Activated CD4-positive, alpha-beta memory T cell treated with anti-CD3 and anti-CD28 coated beads for 36 hours (primary cell): ENCODE data around the gene MACF1. TPM values are rescaled to one million over a fixed set of nuclear protein-coding genes. Genes with fewer than 3 reads are reported as not detected.
A peak's percentile ranks its signal among the peaks of the same experiment; 100 is the strongest.
"Not testable (repeated sequence)": the region's sequence is repeated elsewhere in the genome, so short reads cannot be mapped to it uniquely, and the experiment has no call there.

Experiments used
- CTCF ChIA-PET: fragments of 350-600 bp; sonication (Branson Sonifier 250); formaldehyde crosslinking; loops from one replicate; lab custom pipeline; 2021; ENCODE audit warnings: antibody characterized with exemption, inconsistent platforms; lab: Charles Lee
- POLR2A ChIA-PET: fragments of 350-600 bp; sonication (Branson Sonifier 250); formaldehyde crosslinking; loops from one replicate; lab custom pipeline; 2021; ENCODE audit warnings: antibody characterized with exemption; lab: Charles Lee
- DNase-seq: peaks from one replicate; pipeline ENCODE4 v3.0.0-alpha.2; 2020
- H3K27ac Mint-ChIP-seq: one replicate; pipeline ENCODE4 v1.8.0; 2021; ENCODE audit warnings: mixed read lengths
- H3K27me3 Mint-ChIP-seq: one replicate; pipeline ENCODE4 v1.8.0; 2021; ENCODE audit warnings: mixed read lengths
- H3K36me3 Mint-ChIP-seq: one replicate; pipeline ENCODE4 v1.8.0; 2021; ENCODE audit warnings: mixed read lengths
- H3K4me1 Mint-ChIP-seq: one replicate; pipeline ENCODE4 v1.8.0; 2021; ENCODE audit warnings: low read depth, mixed read lengths
- H3K4me3 Mint-ChIP-seq: one replicate; pipeline ENCODE4 v1.8.0; 2021; ENCODE audit warnings: mild to moderate bottlenecking, mixed read lengths
- H3K9me3 Mint-ChIP-seq: one replicate; pipeline ENCODE4 v1.8.0; 2021; ENCODE audit warnings: mixed read lengths
- intact Hi-C: fragments of 100-400 bp; cut with micrococcal nuclease; formaldehyde crosslinking; loops from one replicate; pipeline ENCODE4 v1.15.1; 2023
- total RNA-seq, 2 experiments: library from RNA; stranded (reverse); gene quantifications; one replicate each; pipeline ENCODE4 v1.2.3, GENCODE V29; 2021

Gene MACF1
- total RNA-seq, 2 experiments from 2014 or later, result 239 to 240 TPM

DNA sequence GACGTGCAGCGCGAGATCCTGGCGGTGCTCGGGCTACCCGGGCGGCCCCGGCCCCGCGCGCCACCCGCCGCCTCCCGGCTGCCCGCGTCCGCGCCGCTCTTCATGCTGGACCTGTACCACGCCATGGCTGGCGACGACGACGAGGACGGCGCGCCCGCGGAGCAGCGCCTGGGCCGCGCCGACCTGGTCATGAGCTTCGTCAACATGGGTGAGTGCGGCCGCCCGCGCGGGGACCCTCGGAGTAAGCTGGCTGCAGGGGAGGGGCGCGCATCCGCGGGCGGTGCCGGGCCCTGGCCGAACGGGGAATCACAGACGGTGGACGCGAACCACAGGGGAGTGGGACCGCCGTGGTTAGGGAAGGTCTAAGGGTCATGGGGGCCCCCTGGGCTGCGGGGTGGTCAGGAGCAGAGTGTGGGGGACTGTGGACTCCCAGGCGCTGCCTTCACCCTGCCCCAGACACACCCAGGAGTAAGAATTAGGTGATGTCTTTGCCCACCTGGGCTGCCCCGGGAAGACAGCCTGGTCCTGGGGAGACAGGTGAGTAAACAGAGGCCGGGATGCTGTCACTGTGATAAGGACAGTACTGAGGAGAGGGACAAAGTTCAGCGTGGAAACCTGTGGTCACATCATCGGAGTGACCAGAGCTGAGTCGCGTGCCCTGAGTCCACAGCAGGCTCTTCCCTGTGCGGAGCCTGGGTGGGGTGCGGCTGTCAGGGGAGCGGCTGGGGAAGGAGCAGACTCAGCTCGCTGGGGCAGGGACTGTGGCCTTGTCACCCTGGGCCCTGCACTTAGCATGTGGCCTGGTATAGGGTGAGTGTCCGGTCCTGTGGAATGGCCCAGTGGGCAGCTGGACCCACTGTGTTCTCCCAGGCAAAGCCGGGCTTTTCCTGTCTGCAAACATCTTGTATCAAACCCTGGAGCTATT lies 287.9 kb downstream of the MACF1 start:
- H3K27ac Mint-ChIP-seq, H3K4me1 Mint-ChIP-seq, intact Hi-C loops, H3K9me3 Mint-ChIP-seq, DNase-seq, H3K36me3 Mint-ChIP-seq, POLR2A ChIA-PET: not testable (repeated sequence)
- CTCF ChIA-PET, result interaction anchor here (0.6 to 1.6 kb wide), 2 partner anchors 179 to 394 kb away, joined by 3 to 7 read pairs; no protein-coding TSS in a partner anchor
- peaks cover 17% of the 10 kb centered on the region for H3K27me3 Mint-ChIP-seq
- H3K4me3 Mint-ChIP-seq, result peak overlapping the region; percentile 52

DNA sequence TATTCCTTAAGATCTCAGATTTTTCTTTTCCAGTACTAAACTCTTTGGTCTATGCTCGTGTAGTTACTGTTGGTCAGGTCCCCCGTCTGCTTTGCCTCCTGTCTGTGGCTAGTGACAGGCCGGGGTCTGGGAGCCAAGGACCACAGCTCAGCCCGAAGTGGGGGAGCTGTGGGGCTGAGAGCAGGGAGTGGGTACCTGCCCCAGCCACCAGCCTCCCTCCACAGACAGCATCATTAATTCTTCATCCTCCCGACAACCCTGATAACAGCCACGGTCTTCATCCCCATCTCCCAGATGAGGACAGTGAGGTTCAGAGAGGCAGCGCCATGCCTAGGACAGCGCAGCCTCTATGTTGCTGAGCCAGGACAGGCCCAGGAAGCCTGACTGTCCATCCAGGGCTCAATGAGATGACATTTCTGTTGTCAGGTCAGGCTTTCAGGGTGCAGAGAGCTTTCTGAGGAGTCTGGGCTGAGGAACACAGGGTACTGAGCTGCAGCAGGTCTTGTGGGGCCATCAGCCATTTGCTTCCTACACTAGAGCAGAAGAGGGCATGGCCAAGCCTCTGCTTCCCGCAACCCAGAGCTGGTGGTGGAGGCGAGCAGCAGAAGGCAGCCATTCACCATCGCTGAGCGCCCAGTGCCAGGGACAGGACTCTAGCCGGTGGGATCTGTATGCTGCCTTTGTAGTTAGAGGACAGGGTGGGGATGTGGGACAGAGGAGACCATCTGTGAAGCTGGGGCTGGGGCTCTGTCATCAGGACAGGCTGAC lies 288.7 kb downstream of the MACF1 start:
- H3K4me1 Mint-ChIP-seq, DNase-seq, intact Hi-C loops, POLR2A ChIA-PET, H3K27ac Mint-ChIP-seq, H3K36me3 Mint-ChIP-seq, H3K9me3 Mint-ChIP-seq: not testable (repeated sequence)
- Mint-ChIP-seq H3K27me3 (peaks cover 17% of the 10 kb centered on the region), H3K4me3 (peak overlapping the region; percentile 52)
- CTCF ChIA-PET, result interaction anchor here (0.6 kb wide), 1 partner anchor 180 kb away, joined by 3 read pairs; no protein-coding TSS in a partner anchor

DNA sequence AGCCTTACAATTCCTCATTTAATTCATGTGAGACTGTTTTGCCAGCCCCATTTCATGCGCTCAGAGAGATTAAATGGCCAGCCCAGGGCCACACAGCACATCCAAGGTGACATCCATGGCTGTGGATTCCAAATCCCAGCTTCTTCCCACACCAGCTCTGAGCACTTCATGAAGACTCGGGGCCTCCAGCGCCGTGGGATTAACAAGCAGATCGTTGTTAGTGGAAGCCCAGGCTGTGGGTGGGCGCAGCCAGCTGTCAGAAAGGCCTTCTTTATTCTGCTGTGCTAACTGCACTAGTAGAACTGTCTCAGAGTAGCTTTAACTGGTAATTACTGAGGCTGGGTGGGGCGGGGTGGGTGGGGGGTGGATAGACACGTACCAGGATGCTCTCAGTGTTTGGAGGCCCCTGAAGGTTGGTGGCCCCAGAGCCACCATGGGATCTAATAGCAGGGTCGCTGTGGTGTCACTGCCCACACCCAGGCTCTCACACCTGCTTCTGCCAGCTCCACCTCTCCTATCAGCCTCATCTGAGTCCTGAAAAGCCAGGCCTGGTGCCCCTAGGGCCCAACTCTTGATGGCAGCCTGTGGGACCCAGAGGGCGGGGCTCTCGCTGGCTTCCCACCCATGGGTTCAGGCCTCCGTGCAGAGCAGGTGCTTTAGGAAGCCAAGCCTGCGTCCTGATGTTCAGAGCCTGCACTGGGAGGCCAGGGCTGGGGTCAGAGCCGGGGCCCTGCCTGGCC lies 290.3 kb downstream of the MACF1 start:
- intact Hi-C loops, result no loop called here
- H3K4me3 Mint-ChIP-seq, result no peak overlapping the region

DNA sequence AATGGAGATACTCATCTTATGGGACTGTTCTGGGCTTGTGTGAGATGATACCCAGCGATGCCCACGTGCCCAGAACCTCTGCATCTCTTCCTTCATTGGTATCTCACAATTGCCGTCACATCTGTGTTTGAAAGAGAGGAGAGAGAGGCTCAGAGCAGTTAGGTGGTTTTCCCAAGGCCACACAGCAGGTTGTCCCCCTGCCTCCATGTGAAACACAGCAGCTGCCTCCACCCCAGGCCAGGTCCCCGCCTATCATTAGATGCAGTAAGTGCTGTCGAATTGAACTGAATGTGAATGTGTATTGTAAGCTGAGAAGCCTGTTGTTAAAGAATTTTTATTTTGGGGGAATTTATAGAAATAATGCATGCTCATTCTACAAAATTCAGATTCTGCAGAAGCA lies 292.0 kb downstream of the MACF1 start:
- POLR2A ChIA-PET, intact Hi-C loops, H3K4me3 Mint-ChIP-seq, CTCF ChIA-PET, H3K36me3 Mint-ChIP-seq, H3K4me1 Mint-ChIP-seq, DNase-seq, H3K9me3 Mint-ChIP-seq, H3K27ac Mint-ChIP-seq: not testable (repeated sequence)
- peaks cover 11% of the 10 kb centered on the region for H3K27me3 Mint-ChIP-seq

More for the DNA sequence above, 290.3 kb downstream of the MACF1 start:
- POLR2A ChIA-PET, result no interaction called here
- H3K27ac Mint-ChIP-seq, result no peak overlapping the region
- CTCF ChIA-PET, result interaction anchor here (0.5 kb wide), 1 partner anchor 430 kb away, joined by 3 read pairs; no protein-coding TSS in a partner anchor
- peaks cover 17% of the 10 kb centered on the region for H3K27me3 Mint-ChIP-seq
- no peaks in the 10 kb centered on the region for H3K36me3 Mint-ChIP-seq
- DNase-seq, result no peak
- no peaks in the 10 kb centered on the region for H3K9me3 Mint-ChIP-seq
- peaks cover 5% of the 10 kb centered on the region for H3K4me1 Mint-ChIP-seq

DNA sequence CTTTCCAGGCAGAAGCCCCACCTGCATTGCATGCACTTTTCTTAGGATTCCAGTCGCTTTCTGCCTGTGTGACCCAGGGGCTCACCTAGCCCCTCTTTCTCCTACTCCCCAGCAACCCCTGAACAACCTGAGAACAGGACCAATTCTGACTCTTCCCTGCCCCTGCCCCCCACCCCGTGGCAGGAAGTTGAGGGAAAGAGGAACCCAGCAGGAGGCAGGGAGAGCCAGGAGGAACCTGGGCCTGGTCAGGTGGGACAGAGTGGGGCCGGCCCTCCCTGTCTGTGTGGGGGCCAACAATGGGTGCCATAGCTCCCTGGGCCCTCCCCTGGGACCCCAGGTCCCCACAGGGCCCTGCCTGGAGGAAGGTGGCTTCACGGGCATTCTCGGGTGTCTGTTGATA lies 293.1 kb downstream of the MACF1 start:
- peaks cover under 1% of the 10 kb centered on the region for H3K4me1 Mint-ChIP-seq
- H3K4me3 Mint-ChIP-seq, result no peak overlapping the region
- ChIA-PET POLR2A (no interaction called here), CTCF (no interaction called here)
- no peak for DNase-seq
- H3K36me3 Mint-ChIP-seq, result no peaks in the 10 kb centered on the region
- H3K27me3 Mint-ChIP-seq, result peaks cover 10% of the 10 kb centered on the region
- H3K9me3 Mint-ChIP-seq, result no peaks in the 10 kb centered on the region
- intact Hi-C loops, result no loop called here
- H3K27ac Mint-ChIP-seq, result no peak overlapping the region

DNA sequence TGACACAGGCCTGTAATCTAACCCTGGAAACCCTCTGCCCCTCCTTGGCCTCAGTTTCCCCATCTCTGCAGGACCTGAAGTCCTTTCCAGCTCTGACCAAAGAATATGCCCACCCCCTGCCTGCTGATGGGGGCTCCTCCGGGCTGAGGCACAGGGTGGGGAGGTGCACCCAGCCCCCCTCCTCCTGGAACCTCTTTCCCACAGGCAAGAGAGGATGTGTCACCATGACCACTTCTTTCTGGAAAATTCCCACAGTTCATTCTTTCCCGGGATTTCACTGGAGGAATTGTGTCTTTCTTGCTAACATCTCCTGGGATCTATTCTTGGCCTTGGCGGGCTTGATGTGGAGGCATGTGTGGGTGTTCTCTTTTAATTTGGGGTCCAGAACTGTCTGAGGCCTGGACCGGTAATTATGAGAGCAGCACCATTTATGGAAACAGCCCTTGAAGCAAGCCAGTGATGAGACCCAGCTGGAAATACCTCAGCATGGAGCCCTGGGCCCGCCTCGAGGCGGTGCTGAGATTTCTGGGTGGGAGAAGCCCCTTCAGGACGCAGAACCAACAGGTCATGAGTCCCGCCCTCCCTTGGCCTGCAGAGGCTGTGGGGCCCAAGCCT lies 293.7 kb downstream of the MACF1 start:
- not testable (repeated sequence) for H3K36me3 Mint-ChIP-seq, H3K9me3 Mint-ChIP-seq, H3K4me3 Mint-ChIP-seq

DNA sequence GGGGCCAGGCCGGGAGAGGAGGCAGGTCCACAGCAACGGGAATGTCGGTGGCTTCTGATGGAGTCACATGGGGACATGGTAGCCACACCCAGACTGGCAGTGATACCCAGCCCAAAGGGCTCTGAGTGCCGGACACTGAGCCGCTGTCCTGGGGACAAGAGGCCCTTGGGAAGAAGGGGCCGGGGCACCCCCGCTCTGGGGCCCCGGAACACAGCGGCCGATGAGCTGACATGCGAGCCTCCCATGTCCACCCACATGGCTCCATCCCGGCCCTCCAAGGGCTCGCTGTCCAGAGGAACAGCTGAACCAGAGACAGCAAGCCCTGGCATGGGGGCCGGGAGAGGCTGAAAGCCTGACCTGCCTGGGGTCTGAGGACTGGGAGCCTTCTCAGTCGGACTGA lies 294.3 kb downstream of the MACF1 start:
- intact Hi-C loops, H3K36me3 Mint-ChIP-seq, H3K27ac Mint-ChIP-seq, H3K4me1 Mint-ChIP-seq, CTCF ChIA-PET, H3K9me3 Mint-ChIP-seq, H3K4me3 Mint-ChIP-seq, DNase-seq, H3K27me3 Mint-ChIP-seq, POLR2A ChIA-PET: not testable (repeated sequence)

More for the DNA sequence above, 293.7 kb downstream of the MACF1 start:
- DNase-seq, intact Hi-C loops, H3K4me1 Mint-ChIP-seq, H3K27me3 Mint-ChIP-seq, CTCF ChIA-PET, POLR2A ChIA-PET, H3K27ac Mint-ChIP-seq: not testable (repeated sequence)

DNA sequence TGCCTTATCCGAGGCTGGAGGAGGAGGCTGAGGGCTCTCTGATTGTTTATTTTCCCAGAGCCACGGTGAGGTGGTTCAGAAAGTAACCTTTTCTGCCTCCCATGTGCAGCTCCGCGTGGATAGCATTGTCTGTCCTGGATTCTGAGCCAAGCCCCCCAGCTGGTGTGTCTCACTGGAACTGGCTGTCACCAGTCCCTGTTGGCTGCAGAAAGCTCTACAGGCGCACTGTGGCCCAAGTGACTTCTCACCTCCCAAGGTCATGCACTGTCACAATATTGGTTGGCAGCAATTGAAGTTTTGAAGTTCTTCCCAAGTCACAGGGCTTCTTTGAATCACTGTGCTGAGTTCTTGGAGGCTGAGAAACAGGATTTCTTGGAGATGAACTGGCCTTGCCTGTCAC lies 295.2 kb downstream of the MACF1 start:
- H3K27me3 Mint-ChIP-seq, result no peaks in the 10 kb centered on the region
- no peak for DNase-seq
- intact Hi-C loops, result no loop called here
- H3K9me3 Mint-ChIP-seq, result no peaks in the 10 kb centered on the region
- ChIA-PET CTCF (no interaction called here), POLR2A (no interaction called here)
- no peak overlapping the region for H3K27ac Mint-ChIP-seq
- no peak overlapping the region for H3K4me3 Mint-ChIP-seq
- no peaks in the 10 kb centered on the region for H3K4me1 Mint-ChIP-seq
- H3K36me3 Mint-ChIP-seq, result no peaks in the 10 kb centered on the region

DNA sequence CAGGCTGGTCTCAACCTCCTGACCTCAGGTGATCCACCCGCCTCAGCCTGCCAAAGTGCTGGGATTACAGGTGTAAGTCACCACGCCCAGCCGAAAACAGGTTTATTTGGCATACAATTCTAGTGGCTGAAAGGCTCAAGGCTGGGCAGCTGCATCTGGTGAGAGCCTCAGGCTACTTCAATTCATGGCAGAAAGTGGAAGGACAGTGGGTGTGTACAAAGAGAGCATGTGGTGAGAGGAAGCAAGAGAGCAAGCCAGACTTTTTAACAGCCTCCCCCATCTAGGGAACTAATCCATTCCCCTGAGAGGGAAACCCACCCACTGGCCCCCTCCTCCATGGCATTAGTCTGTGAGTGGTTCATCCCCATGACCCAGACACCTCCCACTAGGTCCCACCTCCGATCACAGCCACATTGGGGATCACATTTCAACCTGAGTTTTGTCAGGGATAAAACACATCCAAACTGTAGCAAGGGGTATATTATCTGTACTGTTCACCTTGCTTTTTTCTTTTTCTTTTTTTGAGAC lies 296.4 kb downstream of the MACF1 start:
- Mint-ChIP-seq H3K27me3 (no peaks in the 10 kb centered on the region), H3K36me3 (no peaks in the 10 kb centered on the region), H3K27ac (no peak overlapping the region), H3K9me3 (no peaks in the 10 kb centered on the region), H3K4me3 (no peak overlapping the region), H3K4me1 (no peaks in the 10 kb centered on the region)
- intact Hi-C loops, result no loop called here
- POLR2A ChIA-PET, result no interaction called here
- CTCF ChIA-PET, result no interaction called here
- DNase-seq, result no peak

DNA sequence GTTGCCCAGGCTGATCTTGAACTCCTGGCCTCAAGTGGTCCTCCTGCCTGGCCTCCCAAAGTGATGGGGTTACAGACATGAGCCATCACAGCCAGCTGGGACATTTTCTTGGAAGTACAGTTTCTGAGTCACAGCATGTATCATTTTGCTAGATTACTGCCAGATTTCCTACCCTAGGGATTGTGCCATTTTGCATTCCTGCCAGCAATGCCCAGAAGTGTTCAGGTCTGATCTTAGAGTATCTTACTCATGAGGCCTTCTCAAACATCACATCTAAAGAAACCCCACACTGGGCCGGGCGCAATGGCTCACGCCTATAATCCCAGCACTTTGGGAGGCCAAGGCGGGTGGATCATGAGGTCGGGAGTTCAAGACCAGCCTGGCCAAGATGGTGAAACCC lies 297.2 kb downstream of the MACF1 start:
- H3K4me3 Mint-ChIP-seq, result no peak overlapping the region

DNA sequence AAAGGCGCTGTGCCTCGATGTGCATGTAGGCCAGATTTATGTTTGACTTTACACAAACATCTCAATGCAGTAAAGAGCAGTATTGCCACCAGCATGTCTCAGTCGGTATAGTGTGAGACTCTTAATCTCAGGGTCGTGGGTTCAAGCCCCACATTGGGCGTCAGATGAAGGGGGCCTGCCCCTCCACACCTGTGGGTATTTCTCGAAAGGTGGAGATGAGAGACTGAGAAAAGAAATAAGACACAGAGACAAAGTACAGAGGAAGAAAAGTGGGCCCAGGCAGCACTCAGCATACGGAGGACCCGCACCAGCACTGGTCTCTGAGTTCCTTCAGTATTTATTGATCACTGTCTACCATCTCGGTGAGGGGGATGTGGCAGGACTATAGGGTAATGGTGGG lies 299.9 kb downstream of the MACF1 start:
- DNase-seq, intact Hi-C loops, H3K36me3 Mint-ChIP-seq, H3K4me1 Mint-ChIP-seq, H3K4me3 Mint-ChIP-seq, CTCF ChIA-PET, POLR2A ChIA-PET, H3K27me3 Mint-ChIP-seq, H3K9me3 Mint-ChIP-seq, H3K27ac Mint-ChIP-seq: not testable (repeated sequence)

More for the DNA sequence above, 297.2 kb downstream of the MACF1 start:
- DNase-seq, result no peak
- Mint-ChIP-seq H3K27ac (no peak overlapping the region), H3K27me3 (no peaks in the 10 kb centered on the region), H3K4me1 (no peaks in the 10 kb centered on the region), H3K9me3 (no peaks in the 10 kb centered on the region), H3K36me3 (no peaks in the 10 kb centered on the region)
- intact Hi-C loops, result no loop called here
- ChIA-PET POLR2A (interaction anchor here (0.6 kb wide), 1 partner anchor 394 kb away, joined by 5 read pairs; no protein-coding TSS in a partner anchor), CTCF (no interaction called here)
